Upper lobe of right lung (tissue), 1 donor: ENCODE data around the gene MMGT1. TPM values are rescaled to one million over a fixed set of nuclear protein-coding genes. Genes with fewer than 3 reads are reported as not detected.

Source experiments
- ATAC-seq: fragments of 200-7000 bp; cut with Tn5 transposase; one replicate; pipeline ENCODE4 v1.9.1; 2020; ENCODE audit warnings: mild to moderate bottlenecking, moderate library complexity
- DNase-seq: peaks from one replicate; pipeline ENCODE4 v3.0.0-alpha.2; 2020
- H3K27ac ChIP-seq: fragments of 200-600 bp; one replicate; pipeline ENCODE4 v1.8.0; 2022
- H3K27me3 ChIP-seq: fragments of 200-600 bp; one replicate; pipeline ENCODE4 v1.8.0; 2022; ENCODE audit warnings: mild to moderate bottlenecking
- H3K36me3 ChIP-seq: fragments of 200-600 bp; one replicate; pipeline ENCODE4 v1.8.0; 2022
- H3K4me1 ChIP-seq: fragments of 200-600 bp; one replicate; pipeline ENCODE4 v1.8.0; 2022
- H3K4me3 ChIP-seq: fragments of 200-600 bp; one replicate; pipeline ENCODE4 v1.8.0; 2022; ENCODE audit warnings: mild to moderate bottlenecking
- H3K9me3 ChIP-seq: fragments of 200-600 bp; one replicate; pipeline ENCODE4 v1.8.0; 2022
- CTCF ChIP-seq: fragments of 200-600 bp; IDR thresholded peaks from one replicate; pipeline ENCODE4 v1.8.0; 2022; ENCODE audit warnings: antibody characterized with exemption
- intact Hi-C: fragments of 100-400 bp; cut with DNase I; formaldehyde crosslinking; loops from one replicate; pipeline ENCODE4 v1.11.0; 2022
- long read RNA-seq: library from polyadenylated mRNA; unstranded; transcript quantifications from one replicate; pipeline ENCODE4 v2.0.0, GENCODE V29; 2021
- total RNA-seq: library from RNA; stranded (reverse); fragmentation: NEBNext Ultra II Directional; extraction: Animal tissue kit (Norgen Biotek cat#: 25700); gene quantifications from one replicate; pipeline ENCODE4 v1.2.1, GENCODE V29; 2021
- donor health status: DM: no; HTN: yes; CAD: no; lungs with severe emphysema.

MMGT1 gene
- 30.2 TPM for total RNA-seq
- long read RNA-seq, transcript MMGT1-201 (4 exons, 3,738 nt): major isoform, 36 of 38 reads
- long read RNA-seq, partial matches to known transcripts: 0 of 38 reads
- long read RNA-seq, other reads (novel, unspliced or antisense): 2 of 38 reads

DNA sequence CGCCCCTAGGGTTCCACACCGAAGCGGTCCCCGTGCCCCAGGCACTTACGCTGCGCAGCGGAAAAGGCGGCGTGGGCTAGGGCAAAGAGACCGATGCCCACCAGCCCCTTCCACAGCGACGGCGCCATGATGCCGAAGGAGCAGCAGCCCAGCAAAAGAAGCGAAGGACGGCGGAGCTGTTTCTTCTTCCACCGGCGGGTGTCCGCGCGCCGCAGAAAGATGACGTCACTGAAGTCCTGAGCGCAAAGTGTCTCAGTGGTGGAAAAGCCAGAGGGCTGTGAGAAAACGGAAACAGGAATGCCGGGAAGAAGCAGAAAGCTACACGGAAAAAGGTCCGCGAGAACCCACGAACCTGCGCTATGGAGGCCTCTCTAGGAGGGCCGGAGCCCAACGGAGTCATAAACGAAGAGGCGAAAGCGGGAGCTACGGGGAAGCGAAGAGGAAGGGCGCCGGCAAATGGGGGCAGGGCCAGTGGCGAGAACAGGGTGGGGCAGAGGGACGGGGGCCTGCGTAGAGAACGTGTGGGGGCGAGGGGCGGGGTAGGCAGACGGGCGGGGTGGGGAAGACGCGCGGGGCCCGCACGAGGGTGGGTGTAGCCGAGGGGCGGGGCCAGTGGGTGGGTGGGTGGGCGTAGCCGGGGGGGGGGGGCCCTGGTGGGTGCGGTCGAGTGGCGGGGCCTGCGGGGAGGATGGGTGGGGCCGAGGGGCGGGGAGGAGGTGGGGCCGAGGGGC lies at the start of gene MMGT1:
Gene MMGT1, minus strand, starts transcription at position 441 of the 731 bp plus-strand sequence. Its CDS starts 313 bp downstream, at position 128.
- DNase-seq (peak; percentile 93), ATAC-seq (peak; percentile 94)
- H3K4me3 ChIP-seq: peak within 1 kb of the TSS; percentile 71
- no peaks in the 10 kb centered on the region for H3K9me3 ChIP-seq
- intact Hi-C loops: no loop called here
- TF ChIP-seq CTCF: no peak
- no peaks in the 10 kb centered on the region for H3K27me3 ChIP-seq
- peaks cover 5% of the 10 kb centered on the region for H3K4me1 ChIP-seq
- H3K36me3 ChIP-seq: peaks cover 4% of the 10 kb centered on the region
- peak within 1 kb of the TSS; percentile 89 for H3K27ac ChIP-seq

DNA sequence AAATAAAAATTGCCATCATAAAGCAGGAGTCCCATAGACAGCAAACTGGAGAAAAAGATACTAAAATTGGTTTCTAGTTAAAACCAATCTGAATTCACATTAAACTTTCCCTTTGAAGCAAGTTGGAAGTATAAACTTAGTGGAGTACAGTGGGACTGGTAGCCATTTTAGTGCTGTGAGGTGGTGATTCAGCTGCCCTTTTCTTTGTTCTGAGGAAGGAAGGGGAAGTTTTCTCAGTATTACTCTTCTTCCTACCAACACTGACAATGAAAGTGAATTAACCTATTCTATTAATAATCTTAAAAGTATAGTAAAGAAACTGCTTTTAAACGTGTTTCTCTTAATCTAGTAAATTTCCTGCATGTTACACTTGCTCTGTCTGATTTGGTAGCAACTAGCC lies 48.1 kb upstream of the MMGT1 start:
- no peaks in the 10 kb centered on the region for H3K4me1 ChIP-seq
- DNase-seq: no peak
- peaks cover 18% of the 10 kb centered on the region for H3K36me3 ChIP-seq
- H3K9me3 ChIP-seq: no peaks in the 10 kb centered on the region
- no peaks in the 10 kb centered on the region for H3K27me3 ChIP-seq
- no peak for TF ChIP-seq CTCF
- H3K27ac ChIP-seq: no peak overlapping the region
- no peak for ATAC-seq
- intact Hi-C loops: no loop called here
- no peak overlapping the region for H3K4me3 ChIP-seq

GRCh38 chrX:136021160-136021559 lies 47.4 kb upstream of the MMGT1 start:
- no peaks in the 10 kb centered on the region for H3K9me3 ChIP-seq
- no peaks in the 10 kb centered on the region for H3K27me3 ChIP-seq
- no peak for TF ChIP-seq CTCF
- no peaks in the 10 kb centered on the region for H3K4me1 ChIP-seq
- ATAC-seq (no peak), DNase-seq (no peak)
- intact Hi-C loops: no loop called here
- H3K36me3 ChIP-seq: peaks cover 18% of the 10 kb centered on the region
- no peak overlapping the region for H3K27ac ChIP-seq
- H3K4me3 ChIP-seq: no peak overlapping the region

DNA sequence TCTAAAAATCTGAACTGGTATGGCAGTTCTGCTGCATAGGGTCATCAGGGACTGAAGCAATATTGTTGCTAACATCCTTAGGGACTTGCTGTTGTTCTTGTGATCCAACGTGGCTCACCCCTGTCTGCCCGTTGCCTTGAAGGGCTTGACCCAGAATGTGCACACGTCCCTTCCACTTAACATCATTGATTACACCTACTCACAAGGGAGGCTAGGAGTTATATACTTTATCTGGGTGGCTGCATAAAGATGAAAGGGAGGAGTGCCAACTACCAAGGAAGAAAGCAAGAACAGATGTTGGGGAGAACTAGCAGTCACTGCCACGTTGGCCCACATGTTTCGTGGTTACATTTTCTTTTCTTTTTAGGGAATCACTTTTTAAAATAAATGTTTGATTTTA lies 45.4 kb upstream of the MMGT1 start:
- DNase-seq: no peak
- TF ChIP-seq CTCF: no peak
- intact Hi-C loops: no loop called here
- no peak for ATAC-seq
- Histone ChIP-seq H3K27ac (no peak overlapping the region), H3K4me1 (no peaks in the 10 kb centered on the region), H3K4me3 (no peak overlapping the region), H3K9me3 (no peaks in the 10 kb centered on the region), H3K36me3 (peaks cover 9% of the 10 kb centered on the region), H3K27me3 (no peaks in the 10 kb centered on the region)

- H3K9me3 ChIP-seq: no peaks in the 10 kb centered on the region
- no peak overlapping the region for H3K27ac ChIP-seq
- intact Hi-C loops: no loop called here
- ATAC-seq: no peak
- no peaks in the 10 kb centered on the region for H3K27me3 ChIP-seq
- peaks cover 17% of the 10 kb centered on the region for H3K36me3 ChIP-seq
- TF ChIP-seq CTCF: no peak
- no peak overlapping the region for H3K4me3 ChIP-seq
- no peaks in the 10 kb centered on the region for H3K4me1 ChIP-seq
- no peak for DNase-seq
Measured at GRCh38 chrX:136016881-136017280, 43.1 kb upstream of the MMGT1 start.
